Activated B cell treated with CpG ODN at 0.5 μM for 24 hours (primary cell): Measurements from ENCODE around the gene FADS1. TPM values are rescaled to one million over a fixed set of nuclear protein-coding genes. Genes with fewer than 3 reads are reported as not detected.
A peak's percentile ranks its signal among the peaks of the same experiment; 100 is the strongest.

Experiments used
- ATAC-seq: fragments of 200-7000 bp; cut with Tn5 transposase; one replicate; pipeline ENCODE4 v1.10.0; 2021; ENCODE audit warnings: low read depth, mild to moderate bottlenecking, moderate library complexity
- CTCF ChIA-PET: fragments of 350-600 bp; sonication (Branson Sonifier 250); formaldehyde crosslinking; loops from one replicate; lab custom pipeline; 2021; ENCODE audit warnings: antibody characterized with exemption; lab: Charles Lee
- POLR2A ChIA-PET: fragments of 350-600 bp; sonication (Branson Sonifier 250); formaldehyde crosslinking; loops from one replicate; lab custom pipeline; 2021; ENCODE audit warnings: antibody characterized with exemption; lab: Charles Lee
- DNase-seq: peaks from one replicate; pipeline ENCODE4 v3.0.0; 2022
- H3K27ac Mint-ChIP-seq: one replicate; pipeline ENCODE4 v1.8.0; 2020; ENCODE audit warnings: mixed read lengths
- H3K27me3 Mint-ChIP-seq: one replicate; pipeline ENCODE4 v1.8.0; 2021; ENCODE audit warnings: mixed read lengths
- H3K36me3 Mint-ChIP-seq: one replicate; pipeline ENCODE4 v1.8.0; 2021; ENCODE audit warnings: low read depth, mixed read lengths
- H3K4me1 Mint-ChIP-seq: one replicate; pipeline ENCODE4 v1.8.0; 2021; ENCODE audit warnings: mixed read lengths
- H3K4me3 Mint-ChIP-seq: one replicate; pipeline ENCODE4 v1.8.0; 2020; ENCODE audit warnings: mild to moderate bottlenecking, mixed read lengths
- H3K9me3 Mint-ChIP-seq: one replicate; pipeline ENCODE4 v1.8.0; 2020; ENCODE audit warnings: mixed read lengths
- CTCF ChIP-seq: fragments of 200-600 bp; IDR thresholded peaks from one replicate; pipeline ENCODE4 v1.8.0; 2022; ENCODE audit warnings: antibody characterized with exemption, mild to moderate bottlenecking
- intact Hi-C: fragments of 100-400 bp; cut with micrococcal nuclease; formaldehyde crosslinking; loops from one replicate; pipeline ENCODE4 v1.15.1; 2024
- total RNA-seq: library from RNA; stranded (reverse); gene quantifications from 2 replicates; pipeline ENCODE4 v1.2.3, GENCODE V29; 2022

The FADS1 gene
- total RNA-seq, 1 donor from 2014 or later, result 23.3 TPM

GRCh38 chr11:61800331-61801281 lies 16.2 kb downstream of the FADS1 start:
- Mint-ChIP-seq H3K27me3 (no peaks in the 10 kb centered on the region), H3K4me3 (no peak overlapping the region), H3K36me3 (peaks cover 33% of the 10 kb centered on the region), H3K27ac (no peak overlapping the region), H3K9me3 (no peaks in the 10 kb centered on the region), H3K4me1 (peaks cover 4% of the 10 kb centered on the region)
- POLR2A ChIA-PET, result interaction anchor here (0.7 to 1.6 kb wide), 3 partner anchors 14 to 80 kb away, joined by 3 to 6 read pairs (median 6); no protein-coding TSS in a partner anchor
- ATAC-seq, result no peak
- intact Hi-C loops, result no loop called here
- no peak for DNase-seq
- CTCF ChIA-PET, result interaction anchor here (1.1 to 6.2 kb wide), 4 partner anchors 15 to 281 kb away, joined by 3 to 167 read pairs (median 6); no protein-coding TSS in a partner anchor
- no peak for TF ChIP-seq CTCF

GRCh38 chr11:61799665-61800284 lies 17.0 kb downstream of the FADS1 start:
- POLR2A ChIA-PET, result interaction anchor here (0.7 to 1.6 kb wide), 2 partner anchors 15 to 81 kb away, joined by 6 read pairs; no protein-coding TSS in a partner anchor

GRCh38 chr11:61797263-61797944 lies 19.4 kb downstream of the FADS1 start:
- intact Hi-C loops, result loop anchor here (1.0 to 5.0 kb wide), 10 partner anchors 19 to 580 kb away; partner anchors contain the start of genes FADS2 and SCGB2A1
- DNase-seq (peak; percentile 36), ATAC-seq (no peak)
- Mint-ChIP-seq H3K27me3 (no peaks in the 10 kb centered on the region), H3K4me3 (no peak overlapping the region), H3K36me3 (peaks cover 30% of the 10 kb centered on the region), H3K4me1 (peaks cover 14% of the 10 kb centered on the region), H3K9me3 (no peaks in the 10 kb centered on the region), H3K27ac (no peak overlapping the region)
- POLR2A ChIA-PET, result interaction anchor here (0.6 to 2.6 kb wide), 10 partner anchors 9 to 1059 kb away, joined by 3 to 26 read pairs (median 6); partner anchors contain the start of genes FADS1 and FTH1
- no peak for TF ChIP-seq CTCF
- CTCF ChIA-PET, result interaction anchor here (0.7 to 8.4 kb wide), 36 partner anchors 8 to 814 kb away, joined by 3 to 167 read pairs (median 4); partner anchors contain the start of genes FADS3 and INCENP

More at GRCh38 chr11:61799665-61800284, 17.0 kb downstream of the FADS1 start:
- intact Hi-C loops, result loop anchor here (5.0 kb wide), 1 partner anchor 578 kb away; no protein-coding TSS in a partner anchor
- peaks cover 4% of the 10 kb centered on the region for H3K4me1 Mint-ChIP-seq
- no peak for DNase-seq
- TF ChIP-seq CTCF, result no peak
- no peaks in the 10 kb centered on the region for H3K9me3 Mint-ChIP-seq
- H3K27ac Mint-ChIP-seq, result no peak overlapping the region
- no peak for ATAC-seq
- H3K36me3 Mint-ChIP-seq, result peaks cover 38% of the 10 kb centered on the region
- no peaks in the 10 kb centered on the region for H3K27me3 Mint-ChIP-seq
- H3K4me3 Mint-ChIP-seq, result no peak overlapping the region
- CTCF ChIA-PET, result interaction anchor here (1.2 to 8.4 kb wide), 5 partner anchors 15 to 511 kb away, joined by 3 to 167 read pairs (median 37); no protein-coding TSS in a partner anchor

- Mint-ChIP-seq H3K36me3 (peaks cover 33% of the 10 kb centered on the region), H3K4me3 (no peak overlapping the region), H3K27ac (no peak overlapping the region), H3K9me3 (no peaks in the 10 kb centered on the region), H3K27me3 (no peaks in the 10 kb centered on the region), H3K4me1 (peaks cover 24% of the 10 kb centered on the region)
- ChIA-PET POLR2A (interaction anchor here (0.6 to 2.6 kb wide), 5 partner anchors 19 to 312 kb away, joined by 4 to 26 read pairs (median 9); partner anchors contain the start of genes FADS1 and FTH1), CTCF (interaction anchor here (1.2 to 8.4 kb wide), 12 partner anchors 8 to 515 kb away, joined by 3 to 167 read pairs (median 27); partner anchors contain the start of gene FADS3)
- no peak for TF ChIP-seq CTCF
- intact Hi-C loops, result loop anchor here (2.0 to 5.0 kb wide), 3 partner anchors 33 to 581 kb away; partner anchors contain the start of genes FADS2 and SCGB2A1
- DNase-seq (no peak), ATAC-seq (no peak)
These were observed 20.8 kb downstream of the FADS1 start for GRCh38 chr11:61795876-61796526.
